SK-N-SH treated with all-trans-retinoic acid at 6 μM for 48 hours (cell line): ENCODE data around the gene OR2M7.
"Not testable (repeated sequence)": the region's sequence is repeated elsewhere in the genome, so short reads cannot be mapped to it uniquely, and the experiment has no call there.

Experiments used
- ATAC-seq: fragments of 200-7000 bp; cut with Tn5 transposase; 3 replicates; pipeline ENCODE4 v1.9.1; 2020; ENCODE audit warnings: mild to moderate bottlenecking, moderate library complexity
- ARNTL ChIP-seq: fragments of 450-650 bp; formaldehyde crosslinking; IDR thresholded peaks from 2 replicates; pipeline ENCODE4 v1.5.0; 2020; ENCODE audit warnings: low read depth, mild to moderate bottlenecking, moderate library complexity, borderline replicate concordance
- BACH2 ChIP-seq: fragments of 250-450 bp; sonication (Bioruptor Pico); IDR thresholded peaks from 2 replicates; pipeline ENCODE4 v1.9.0; 2021; ENCODE audit warnings: mild to moderate bottlenecking, borderline replicate concordance
- CREB5 ChIP-seq: fragments of 250-450 bp; sonication (Bioruptor Pico); IDR thresholded peaks from 2 replicates; pipeline ENCODE4 v1.5.1; 2020; ENCODE audit warnings: low read depth, mild to moderate bottlenecking, moderate library complexity
- CSDC2 ChIP-seq: fragments of 250-450 bp; sonication (Bioruptor Pico); IDR thresholded peaks from 2 replicates; pipeline ENCODE4 v1.5.0; 2020; ENCODE audit warnings: mild to moderate bottlenecking, moderate library complexity
- ESRRG ChIP-seq: fragments of 250-450 bp; sonication (Bioruptor Pico); IDR thresholded peaks from 2 replicates; pipeline ENCODE4 v1.6.1; 2021; ENCODE audit warnings: mild to moderate bottlenecking
- GLIS3 ChIP-seq: fragments of 250-450 bp; sonication (Bioruptor Pico); IDR thresholded peaks from 2 replicates; pipeline ENCODE4 v1.5.0; 2020; ENCODE audit warnings: mild to moderate bottlenecking, moderate library complexity
- OSR1 ChIP-seq: fragments of 250-450 bp; sonication (Bioruptor Pico); IDR thresholded peaks from 2 replicates; pipeline ENCODE4 v1.8.0; 2022; ENCODE audit warnings: moderate library complexity, mild to moderate bottlenecking, inconsistent platforms
- PPARA ChIP-seq: fragments of 250-450 bp; sonication (Bioruptor Pico); IDR thresholded peaks from 2 replicates; pipeline ENCODE4 v1.5.0; 2020; ENCODE audit warnings: mild to moderate bottlenecking, borderline replicate concordance
- RARB ChIP-seq: fragments of 250-450 bp; sonication (Bioruptor Pico); IDR thresholded peaks from 2 replicates; pipeline ENCODE4 v1.8.0; 2021; ENCODE audit warnings: mild to moderate bottlenecking, moderate library complexity
- SNAI2 ChIP-seq: fragments of 250-450 bp; sonication (Bioruptor Pico); IDR thresholded peaks from 2 replicates; pipeline ENCODE4 v1.5.0; 2020; ENCODE audit warnings: mild to moderate bottlenecking, moderate library complexity
- TCF4 ChIP-seq: fragments of 250-450 bp; sonication (Bioruptor Pico); IDR thresholded peaks from 2 replicates; pipeline ENCODE4 v1.8.0; 2021; ENCODE audit warnings: mild to moderate bottlenecking, moderate library complexity, borderline replicate concordance
- TOX ChIP-seq: fragments of 250-450 bp; sonication (Bioruptor Pico); IDR thresholded peaks from 2 replicates; pipeline ENCODE4 v1.8.0; 2021; ENCODE audit warnings: mild to moderate bottlenecking, moderate library complexity, borderline replicate concordance
- TSHZ2 ChIP-seq: fragments of 250-450 bp; sonication (Bioruptor Pico); IDR thresholded peaks from 2 replicates; pipeline ENCODE4 v1.5.0; 2020; ENCODE audit warnings: mild to moderate bottlenecking, moderate library complexity
- ZC3H10 ChIP-seq: fragments of 250-450 bp; sonication (Bioruptor Pico); IDR thresholded peaks from 2 replicates; pipeline ENCODE4 v1.5.1; 2021; ENCODE audit warnings: mild to moderate bottlenecking, moderate library complexity
- ZFP3 ChIP-seq: fragments of 250-450 bp; sonication (Bioruptor Pico); IDR thresholded peaks from 2 replicates; pipeline ENCODE4 v1.5.0; 2020; ENCODE audit warnings: mild to moderate bottlenecking, moderate library complexity
- ZFP30 ChIP-seq: fragments of 450-650 bp; formaldehyde crosslinking; IDR thresholded peaks from 2 replicates; pipeline ENCODE4 v1.5.0; 2022; ENCODE audit warnings: mild to moderate bottlenecking, moderate library complexity
- ZNF565 ChIP-seq: fragments of 450-650 bp; formaldehyde crosslinking; conservative IDR thresholded peaks from 2 replicates; pipeline ENCODE4 v1.5.0; 2020; ENCODE audit warnings: low read depth, mild to moderate bottlenecking, moderate library complexity
- ZNF70 ChIP-seq: fragments of 450-650 bp; formaldehyde crosslinking; IDR thresholded peaks from 2 replicates; pipeline ENCODE4 v1.5.0; 2020; ENCODE audit warnings: mild to moderate bottlenecking, moderate library complexity
- ZNF8 ChIP-seq: fragments of 450-650 bp; formaldehyde crosslinking; IDR thresholded peaks from 2 replicates; pipeline ENCODE4 v1.5.0; 2020; ENCODE audit warnings: mild to moderate bottlenecking, moderate library complexity
- TF ChIP-seq, protein P1 (sequence below): fragments of 250-450 bp; sonication (Bioruptor Pico); IDR thresholded peaks from 2 replicates; pipeline ENCODE4 v1.5.1; 2021; ENCODE audit warnings: mild to moderate bottlenecking, moderate library complexity
- TF ChIP-seq, protein P2 (sequence below): fragments of 250-450 bp; sonication (Bioruptor Pico); IDR thresholded peaks from 2 replicates; pipeline ENCODE4 v1.8.0; 2020; ENCODE audit warnings: mild to moderate bottlenecking, moderate library complexity, borderline replicate concordance
- TF ChIP-seq, protein P3 (sequence below): fragments of 250-450 bp; sonication (Bioruptor Pico); IDR thresholded peaks from 2 replicates; pipeline ENCODE4 v1.8.0; 2021; ENCODE audit warnings: low read depth, mild to moderate bottlenecking, moderate library complexity, borderline replicate concordance

OR2M7 gene

DNA sequence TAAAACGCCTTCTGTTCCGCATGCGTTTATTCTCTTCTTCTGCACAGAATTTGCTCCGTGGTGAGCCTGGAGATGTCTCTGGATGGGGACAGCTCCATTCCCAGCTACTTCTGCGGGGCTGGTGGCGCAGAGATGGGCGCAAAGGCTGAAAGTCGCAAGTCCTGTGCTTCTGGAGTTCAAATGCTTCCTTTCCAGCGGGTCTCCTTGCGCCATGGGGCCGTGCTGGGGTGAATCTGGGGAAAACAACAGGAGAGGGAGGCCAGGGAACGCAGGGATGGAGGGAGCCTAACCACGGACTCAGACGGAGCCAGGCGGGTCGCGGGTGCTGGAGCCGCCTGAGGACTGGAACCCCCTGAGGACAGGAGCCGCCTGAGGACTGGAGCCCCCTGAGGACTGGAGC lies 18.3 kb downstream of the OR2M7 start:
- ATAC-seq: no peak
- TF ChIP-seq RARB (CRISPR knock-in tag) (no peak), OSR1 (CRISPR knock-in tag) (no peak), ZFP30 (CRISPR knock-in tag) (no peak), ZNF70 (CRISPR knock-in tag) (no peak), CREB5 (no peak), TCF4 (CRISPR knock-in tag) (no peak), BACH2 (CRISPR knock-in tag) (no peak), GLIS3 (no peak), PPARA (CRISPR knock-in tag) (no peak), ZC3H10 (CRISPR knock-in tag) (no peak)
- TF ChIP-seq, protein P1, sequence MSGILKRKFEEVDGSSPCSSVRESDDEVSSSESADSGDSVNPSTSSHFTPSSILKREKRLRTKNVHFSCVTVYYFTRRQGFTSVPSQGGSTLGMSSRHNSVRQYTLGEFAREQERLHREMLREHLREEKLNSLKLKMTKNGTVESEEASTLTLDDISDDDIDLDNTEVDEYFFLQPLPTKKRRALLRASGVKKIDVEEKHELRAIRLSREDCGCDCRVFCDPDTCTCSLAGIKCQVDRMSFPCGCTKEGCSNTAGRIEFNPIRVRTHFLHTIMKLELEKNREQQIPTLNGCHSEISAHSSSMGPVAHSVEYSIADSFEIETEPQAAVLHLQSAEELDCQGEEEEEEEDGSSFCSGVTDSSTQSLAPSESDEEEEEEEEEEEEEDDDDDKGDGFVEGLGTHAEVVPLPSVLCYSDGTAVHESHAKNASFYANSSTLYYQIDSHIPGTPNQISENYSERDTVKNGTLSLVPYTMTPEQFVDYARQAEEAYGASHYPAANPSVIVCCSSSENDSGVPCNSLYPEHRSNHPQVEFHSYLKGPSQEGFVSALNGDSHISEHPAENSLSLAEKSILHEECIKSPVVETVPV (CRISPR knock-in tag): no peak

DNA sequence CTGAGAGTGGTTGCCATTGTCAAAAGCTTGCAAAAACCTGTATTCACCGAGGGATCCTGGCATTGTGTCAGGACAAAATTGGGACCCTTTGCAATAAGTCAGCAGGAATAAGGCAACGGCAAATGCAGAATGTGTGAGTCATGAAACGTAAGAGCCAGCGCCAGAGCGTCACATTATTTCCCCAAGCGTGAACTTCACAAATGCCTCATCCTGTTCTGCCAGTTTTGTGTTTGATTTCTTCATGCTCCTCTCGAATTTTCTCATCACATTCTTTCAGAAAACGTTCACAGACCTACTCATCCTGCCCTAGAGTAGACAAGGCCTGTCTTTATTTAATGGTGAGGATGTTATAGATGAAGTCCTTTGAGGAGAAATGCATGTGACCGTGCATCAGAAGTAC lies 18.7 kb downstream of the OR2M7 start:
- ATAC-seq: not testable (repeated sequence)

DNA sequence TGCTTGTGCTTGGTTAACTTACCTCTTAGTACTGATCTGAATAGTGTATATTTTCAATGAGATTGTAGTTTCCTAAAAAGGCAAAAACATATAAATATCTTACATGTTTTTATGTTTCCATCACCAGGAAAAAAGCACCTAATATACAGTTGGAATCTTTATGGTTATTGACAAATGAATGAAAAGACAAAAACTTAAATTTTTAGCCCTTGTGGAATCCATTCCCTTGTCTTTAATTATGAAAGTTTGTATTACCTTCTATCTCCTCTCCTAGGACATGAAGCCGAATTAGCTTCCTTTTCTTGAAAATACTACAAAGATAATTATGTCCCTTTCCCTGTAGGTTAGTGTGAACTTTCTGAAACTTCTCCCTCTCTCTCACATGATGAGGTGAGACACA lies 21.0 kb downstream of the OR2M7 start, which contains the start of gene OR2T12:
TSS of gene OR2T12 (minus strand) at position 101 of the 400 bp plus-strand sequence. CDS start 7,846 bp downstream, outside the sequence.
- ATAC-seq: no peak
- no peak for TF ChIP-seq ZNF565 (CRISPR knock-in tag)
- TF ChIP-seq TSHZ2 (CRISPR knock-in tag): no peak
- TF ChIP-seq ZC3H10 (CRISPR knock-in tag): no peak
- no peak for TF ChIP-seq CREB5
- TF ChIP-seq PPARA (CRISPR knock-in tag): no peak
- TF ChIP-seq CSDC2 (CRISPR knock-in tag): no peak
- TF ChIP-seq ZNF70 (CRISPR knock-in tag): no peak
- no peak for TF ChIP-seq ARNTL (CRISPR knock-in tag)
- no peak for TF ChIP-seq ZNF8 (CRISPR knock-in tag)
- no peak for TF ChIP-seq ESRRG
- TF ChIP-seq, protein P2, sequence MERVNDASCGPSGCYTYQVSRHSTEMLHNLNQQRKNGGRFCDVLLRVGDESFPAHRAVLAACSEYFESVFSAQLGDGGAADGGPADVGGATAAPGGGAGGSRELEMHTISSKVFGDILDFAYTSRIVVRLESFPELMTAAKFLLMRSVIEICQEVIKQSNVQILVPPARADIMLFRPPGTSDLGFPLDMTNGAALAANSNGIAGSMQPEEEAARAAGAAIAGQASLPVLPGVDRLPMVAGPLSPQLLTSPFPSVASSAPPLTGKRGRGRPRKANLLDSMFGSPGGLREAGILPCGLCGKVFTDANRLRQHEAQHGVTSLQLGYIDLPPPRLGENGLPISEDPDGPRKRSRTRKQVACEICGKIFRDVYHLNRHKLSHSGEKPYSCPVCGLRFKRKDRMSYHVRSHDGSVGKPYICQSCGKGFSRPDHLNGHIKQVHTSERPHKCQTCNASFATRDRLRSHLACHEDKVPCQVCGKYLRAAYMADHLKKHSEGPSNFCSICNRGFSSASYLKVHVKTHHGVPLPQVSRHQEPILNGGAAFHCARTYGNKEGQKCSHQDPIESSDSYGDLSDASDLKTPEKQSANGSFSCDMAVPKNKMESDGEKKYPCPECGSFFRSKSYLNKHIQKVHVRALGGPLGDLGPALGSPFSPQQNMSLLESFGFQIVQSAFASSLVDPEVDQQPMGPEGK: no peak
- TF ChIP-seq TOX (CRISPR knock-in tag): no peak
- TF ChIP-seq SNAI2 (CRISPR knock-in tag): no peak
- TF ChIP-seq, protein P1 (CRISPR knock-in tag): no peak
- no peak for TF ChIP-seq RARB (CRISPR knock-in tag)
- TF ChIP-seq, protein P3, sequence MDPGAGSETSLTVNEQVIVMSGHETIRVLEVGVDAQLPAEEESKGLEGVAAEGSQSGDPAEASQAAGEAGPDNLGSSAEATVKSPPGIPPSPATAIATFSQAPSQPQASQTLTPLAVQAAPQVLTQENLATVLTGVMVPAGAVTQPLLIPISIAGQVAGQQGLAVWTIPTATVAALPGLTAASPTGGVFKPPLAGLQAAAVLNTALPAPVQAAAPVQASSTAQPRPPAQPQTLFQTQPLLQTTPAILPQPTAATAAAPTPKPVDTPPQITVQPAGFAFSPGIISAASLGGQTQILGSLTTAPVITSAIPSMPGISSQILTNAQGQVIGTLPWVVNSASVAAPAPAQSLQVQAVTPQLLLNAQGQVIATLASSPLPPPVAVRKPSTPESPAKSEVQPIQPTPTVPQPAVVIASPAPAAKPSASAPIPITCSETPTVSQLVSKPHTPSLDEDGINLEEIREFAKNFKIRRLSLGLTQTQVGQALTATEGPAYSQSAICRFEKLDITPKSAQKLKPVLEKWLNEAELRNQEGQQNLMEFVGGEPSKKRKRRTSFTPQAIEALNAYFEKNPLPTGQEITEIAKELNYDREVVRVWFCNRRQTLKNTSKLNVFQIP (CRISPR knock-in tag): no peak
- TF ChIP-seq TCF4 (CRISPR knock-in tag): no peak
- TF ChIP-seq ZFP3 (CRISPR knock-in tag): no peak
- TF ChIP-seq ZFP30 (CRISPR knock-in tag): no peak
- TF ChIP-seq OSR1 (CRISPR knock-in tag): no peak
